ENCODE measurements around the gene CUL1.

Gene CUL1

DNA sequence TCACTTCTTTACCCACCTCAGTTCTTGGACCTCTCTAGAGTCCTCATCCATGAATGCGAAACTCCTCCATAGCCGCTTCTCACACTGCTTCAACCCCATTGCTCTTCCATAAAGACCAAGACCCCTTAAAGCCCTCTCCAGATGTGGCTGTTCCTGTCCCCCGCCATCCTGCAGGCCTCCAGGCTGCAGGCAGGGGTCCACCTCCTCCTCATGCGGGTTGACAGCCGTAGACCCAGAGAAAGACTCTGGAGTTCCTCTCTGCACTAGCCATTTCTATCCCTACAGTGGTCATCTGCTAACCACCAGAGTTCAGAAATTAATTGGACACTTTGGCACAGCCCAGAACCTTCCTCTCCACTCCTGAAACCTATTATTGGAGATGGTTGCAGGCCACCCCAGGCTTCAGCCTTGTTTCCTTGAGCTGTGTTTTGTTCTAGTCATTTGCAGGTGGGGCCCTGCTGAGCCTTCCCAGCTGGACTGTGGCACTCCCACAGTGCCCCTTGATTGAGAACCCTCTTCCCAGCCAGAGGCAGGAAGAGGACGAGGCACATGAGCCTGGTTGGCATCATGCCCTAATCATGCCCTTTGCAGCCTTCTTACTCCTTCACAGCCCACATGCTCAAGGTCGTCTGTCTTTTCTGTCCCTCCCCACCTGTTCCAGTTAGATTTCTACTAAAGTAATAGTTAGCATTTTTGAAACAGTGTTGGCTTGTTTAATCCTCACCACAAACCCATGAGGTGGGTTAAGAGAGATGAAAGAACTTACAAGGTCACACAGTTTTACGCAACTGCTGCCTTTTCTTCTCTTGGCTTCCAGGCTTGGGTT lies 23.9 kb downstream of the CUL1 start:
- no peak for TF ChIP-seq EP300 (IDR thresholded peaks at IDR 0.05; ENCODE audit: borderline replicate concordance)
- TF ChIP-seq, protein P1, sequence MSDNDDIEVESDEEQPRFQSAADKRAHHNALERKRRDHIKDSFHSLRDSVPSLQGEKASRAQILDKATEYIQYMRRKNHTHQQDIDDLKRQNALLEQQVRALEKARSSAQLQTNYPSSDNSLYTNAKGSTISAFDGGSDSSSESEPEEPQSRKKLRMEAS (IDR thresholded peaks at IDR 0.05): peak; percentile 59; the same call in 1 of the 2 replicates
- TF ChIP-seq FOXM1 (IDR thresholded peaks at IDR 0.05; ENCODE audit: borderline replicate concordance, low read depth): no peak
- 0 out of 2 replicates have a peak, but pooled peaks have one; percentile 10 for TF ChIP-seq TEAD4 (IDR thresholded peaks at IDR 0.05)
- no peak for TF ChIP-seq EGR1 (IDR thresholded peaks at IDR 0.05)
- TF ChIP-seq NFIC (IDR thresholded peaks at IDR 0.05): peak; percentile 63
- TF ChIP-seq YY1 (IDR thresholded peaks at IDR 0.05; ENCODE audit: low read depth): no peak
- TF ChIP-seq CEBPB (IDR thresholded peaks at IDR 0.05): peak; percentile 41; the same call in 1 of the 2 replicates

DNA sequence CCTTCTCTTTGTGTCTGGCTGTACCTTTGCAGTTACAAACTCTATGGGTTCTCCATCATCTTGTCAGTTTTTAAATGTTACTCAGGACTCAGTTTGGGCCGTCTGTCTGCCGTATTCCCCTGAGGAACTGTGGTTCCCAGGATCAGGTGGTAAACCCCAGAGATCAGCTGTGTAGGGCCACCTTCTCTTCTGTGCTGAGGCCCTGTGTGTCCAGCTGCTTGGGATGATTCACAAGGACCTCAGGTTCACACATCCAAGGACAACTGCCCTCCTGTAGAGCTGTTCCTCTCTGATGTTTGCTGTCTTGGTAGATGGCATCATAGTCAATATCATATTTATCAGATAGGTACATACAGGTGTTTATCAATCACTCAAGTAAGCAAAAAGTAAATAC lies 24.5 kb downstream of the CUL1 start:
- TF ChIP-seq, protein P2, sequence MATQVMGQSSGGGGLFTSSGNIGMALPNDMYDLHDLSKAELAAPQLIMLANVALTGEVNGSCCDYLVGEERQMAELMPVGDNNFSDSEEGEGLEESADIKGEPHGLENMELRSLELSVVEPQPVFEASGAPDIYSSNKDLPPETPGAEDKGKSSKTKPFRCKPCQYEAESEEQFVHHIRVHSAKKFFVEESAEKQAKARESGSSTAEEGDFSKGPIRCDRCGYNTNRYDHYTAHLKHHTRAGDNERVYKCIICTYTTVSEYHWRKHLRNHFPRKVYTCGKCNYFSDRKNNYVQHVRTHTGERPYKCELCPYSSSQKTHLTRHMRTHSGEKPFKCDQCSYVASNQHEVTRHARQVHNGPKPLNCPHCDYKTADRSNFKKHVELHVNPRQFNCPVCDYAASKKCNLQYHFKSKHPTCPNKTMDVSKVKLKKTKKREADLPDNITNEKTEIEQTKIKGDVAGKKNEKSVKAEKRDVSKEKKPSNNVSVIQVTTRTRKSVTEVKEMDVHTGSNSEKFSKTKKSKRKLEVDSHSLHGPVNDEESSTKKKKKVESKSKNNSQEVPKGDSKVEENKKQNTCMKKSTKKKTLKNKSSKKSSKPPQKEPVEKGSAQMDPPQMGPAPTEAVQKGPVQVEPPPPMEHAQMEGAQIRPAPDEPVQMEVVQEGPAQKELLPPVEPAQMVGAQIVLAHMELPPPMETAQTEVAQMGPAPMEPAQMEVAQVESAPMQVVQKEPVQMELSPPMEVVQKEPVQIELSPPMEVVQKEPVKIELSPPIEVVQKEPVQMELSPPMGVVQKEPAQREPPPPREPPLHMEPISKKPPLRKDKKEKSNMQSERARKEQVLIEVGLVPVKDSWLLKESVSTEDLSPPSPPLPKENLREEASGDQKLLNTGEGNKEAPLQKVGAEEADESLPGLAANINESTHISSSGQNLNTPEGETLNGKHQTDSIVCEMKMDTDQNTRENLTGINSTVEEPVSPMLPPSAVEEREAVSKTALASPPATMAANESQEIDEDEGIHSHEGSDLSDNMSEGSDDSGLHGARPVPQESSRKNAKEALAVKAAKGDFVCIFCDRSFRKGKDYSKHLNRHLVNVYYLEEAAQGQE (IDR thresholded peaks at IDR 0.05; ENCODE audit: low read depth): no peak
- TF ChIP-seq TCF12 (IDR thresholded peaks at IDR 0.05; ENCODE audit: low read depth) (no peak), CEBPB (IDR thresholded peaks at IDR 0.05) (no peak), EGR1 (IDR thresholded peaks at IDR 0.05) (no peak), NFIC (IDR thresholded peaks at IDR 0.05) (no peak), YY1 (IDR thresholded peaks at IDR 0.05; ENCODE audit: low read depth) (no peak), TAF1 (IDR thresholded peaks at IDR 0.05; ENCODE audit: low read depth) (no peak), RAD21 (IDR thresholded peaks at IDR 0.05; ENCODE audit: low read depth) (no peak), TEAD4 (IDR thresholded peaks at IDR 0.05) (no peak), ZBTB7A (IDR thresholded peaks at IDR 0.05; ENCODE audit: low read depth) (no peak), CREB1 (IDR thresholded peaks at IDR 0.05; ENCODE audit: low read depth) (no peak), FOXM1 (IDR thresholded peaks at IDR 0.05; ENCODE audit: borderline replicate concordance, low read depth) (no peak)
- TF ChIP-seq, protein P1 (IDR thresholded peaks at IDR 0.05): no peak
- TF ChIP-seq, protein P3, sequence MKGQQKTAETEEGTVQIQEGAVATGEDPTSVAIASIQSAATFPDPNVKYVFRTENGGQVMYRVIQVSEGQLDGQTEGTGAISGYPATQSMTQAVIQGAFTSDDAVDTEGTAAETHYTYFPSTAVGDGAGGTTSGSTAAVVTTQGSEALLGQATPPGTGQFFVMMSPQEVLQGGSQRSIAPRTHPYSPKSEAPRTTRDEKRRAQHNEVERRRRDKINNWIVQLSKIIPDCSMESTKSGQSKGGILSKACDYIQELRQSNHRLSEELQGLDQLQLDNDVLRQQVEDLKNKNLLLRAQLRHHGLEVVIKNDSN (IDR thresholded peaks at IDR 0.05): no peak

DNA sequence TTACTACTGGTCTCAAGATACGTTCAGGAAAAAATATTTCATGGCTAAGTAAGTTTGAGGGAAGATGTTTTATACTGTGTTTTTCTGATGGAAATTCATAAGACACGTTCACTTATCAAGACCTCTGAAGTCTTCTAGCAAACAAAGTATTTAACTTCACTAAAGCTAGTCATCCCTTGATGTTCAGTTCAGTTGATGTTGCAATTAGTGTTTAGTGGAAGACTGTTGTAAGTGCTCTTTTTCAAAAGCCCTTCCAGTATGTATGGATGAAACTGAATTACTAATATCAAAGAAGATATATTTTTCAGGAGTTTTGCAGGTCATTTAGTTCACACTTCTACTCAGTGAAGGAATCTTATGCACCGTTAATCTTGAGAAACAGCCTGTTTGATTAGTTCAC lies 25.1 kb downstream of the CUL1 start:
- TF ChIP-seq, protein P2 (IDR thresholded peaks at IDR 0.05; ENCODE audit: low read depth): no peak
- TF ChIP-seq FOXM1 (IDR thresholded peaks at IDR 0.05; ENCODE audit: borderline replicate concordance, low read depth): no peak
- no peak for TF ChIP-seq CREB1 (IDR thresholded peaks at IDR 0.05; ENCODE audit: low read depth)
- TF ChIP-seq TAF1 (IDR thresholded peaks at IDR 0.05; ENCODE audit: low read depth): no peak
- no peak for TF ChIP-seq RAD21 (IDR thresholded peaks at IDR 0.05; ENCODE audit: low read depth)
- no peak for TF ChIP-seq NFIC (IDR thresholded peaks at IDR 0.05)
- no peak for TF ChIP-seq CEBPB (IDR thresholded peaks at IDR 0.05)
- TF ChIP-seq, protein P3 (IDR thresholded peaks at IDR 0.05): no peak
- TF ChIP-seq YY1 (IDR thresholded peaks at IDR 0.05; ENCODE audit: low read depth): no peak
- no peak for TF ChIP-seq ZBTB7A (IDR thresholded peaks at IDR 0.05; ENCODE audit: low read depth)
- TF ChIP-seq TCF12 (IDR thresholded peaks at IDR 0.05; ENCODE audit: low read depth): no peak
- no peak for TF ChIP-seq TEAD4 (IDR thresholded peaks at IDR 0.05)
- TF ChIP-seq, protein P1 (IDR thresholded peaks at IDR 0.05): no peak

DNA sequence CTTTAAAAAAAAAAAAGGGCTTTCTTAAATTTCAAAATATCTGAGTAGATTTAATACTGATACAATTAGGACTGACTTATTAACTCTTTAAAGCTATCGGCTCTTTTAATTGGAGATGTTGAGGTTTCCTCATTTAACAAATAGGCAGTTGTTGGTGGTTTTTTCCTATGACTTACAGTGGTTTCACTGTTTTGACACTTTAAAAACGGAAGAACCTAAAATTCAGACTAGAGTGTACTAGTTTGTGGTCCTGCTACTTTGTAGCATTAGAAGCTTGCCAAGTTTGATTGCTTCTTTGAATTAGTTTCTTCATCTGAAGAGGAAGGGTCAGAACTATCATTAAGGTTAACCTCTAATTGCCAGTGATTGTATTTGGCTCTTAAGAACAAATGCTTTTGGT lies 27.7 kb downstream of the CUL1 start:
- TF ChIP-seq TAF1 (IDR thresholded peaks at IDR 0.05; ENCODE audit: low read depth) (no peak), ZBTB7A (IDR thresholded peaks at IDR 0.05; ENCODE audit: low read depth) (no peak), EP300 (IDR thresholded peaks at IDR 0.05; ENCODE audit: borderline replicate concordance) (no peak), CEBPB (IDR thresholded peaks at IDR 0.05) (no peak), TEAD4 (IDR thresholded peaks at IDR 0.05) (no peak), CREB1 (IDR thresholded peaks at IDR 0.05; ENCODE audit: low read depth) (no peak), RAD21 (IDR thresholded peaks at IDR 0.05; ENCODE audit: low read depth) (no peak), NFIC (IDR thresholded peaks at IDR 0.05) (no peak), TCF12 (IDR thresholded peaks at IDR 0.05; ENCODE audit: low read depth) (no peak), FOXM1 (IDR thresholded peaks at IDR 0.05; ENCODE audit: borderline replicate concordance, low read depth) (no peak), EGR1 (IDR thresholded peaks at IDR 0.05) (no peak), YY1 (IDR thresholded peaks at IDR 0.05; ENCODE audit: low read depth) (no peak)
- TF ChIP-seq, protein P2 (IDR thresholded peaks at IDR 0.05; ENCODE audit: low read depth): no peak
- TF ChIP-seq, protein P1 (IDR thresholded peaks at IDR 0.05): no peak
- TF ChIP-seq, protein P3 (IDR thresholded peaks at IDR 0.05): no peak
